MCF 10A (cell line): Measurements from ENCODE around the gene IDH2. TPM values are rescaled to one million over a fixed set of nuclear protein-coding genes. Genes with fewer than 3 reads are reported as not detected.

Experiments used
- BruUV-seq: library from RNA; stranded (reverse); fragments of 400-500 nt; replicated peaks from 2 replicates; lab custom pipeline; 2021; lab: Mats Ljungman, UMichigan
- CTCF ChIA-PET: fragments of 300-600 bp; sonication (Branson Sonifier 250); formaldehyde crosslinking; extraction: SDS; loops from one replicate; lab custom pipeline; 2021; ENCODE audit warnings: antibody characterized with exemption, inconsistent platforms; lab: Yijun Ruan, JAX
- POLR2A ChIA-PET: fragments of 300-600, 350-650 bp; sonication (Branson Sonifier 250); formaldehyde crosslinking; extraction: SDS; loops from one replicate; lab custom pipeline; 2020; ENCODE audit warnings: antibody characterized with exemption, inconsistent platforms; lab: Yijun Ruan, JAX
- DNase-seq: peaks from one replicate; pipeline ENCODE4 v3.0.0-alpha.2; 2018; ENCODE audit not compliant: unreplicated experiment
- H3K27ac Mint-ChIP-seq: one replicate; pipeline ENCODE4 v1.8.0; 2022; ENCODE audit warnings: mild to moderate bottlenecking, low read depth, mixed read lengths; ENCODE audit not compliant: unreplicated experiment
- H3K27me3 Mint-ChIP-seq: one replicate; pipeline ENCODE4 v1.8.0; 2022; ENCODE audit warnings: mixed read lengths; ENCODE audit not compliant: insufficient read depth, unreplicated experiment
- H3K36me3 Mint-ChIP-seq: one replicate; pipeline ENCODE4 v1.8.0; 2022; ENCODE audit warnings: mild to moderate bottlenecking, moderate library complexity, mixed read lengths; ENCODE audit not compliant: insufficient read depth, unreplicated experiment
- H3K4me1 Mint-ChIP-seq: one replicate; pipeline ENCODE4 v1.8.0; 2022; ENCODE audit warnings: mixed read lengths; ENCODE audit not compliant: insufficient read depth, unreplicated experiment
- H3K4me3 Mint-ChIP-seq: one replicate; pipeline ENCODE4 v1.8.0; 2022; ENCODE audit warnings: mild to moderate bottlenecking, moderate library complexity, mixed read lengths; ENCODE audit not compliant: unreplicated experiment
- H3K9me3 Mint-ChIP-seq: one replicate; pipeline ENCODE4 v1.8.0; 2022; ENCODE audit warnings: mixed read lengths; ENCODE audit not compliant: unreplicated experiment
- intact Hi-C: fragments of 100-400 bp; cut with micrococcal nuclease; formaldehyde crosslinking; loops from 2 replicates; pipeline ENCODE4 v1.14.1; 2022
- total RNA-seq: library from RNA; stranded (reverse); gene quantifications from 2 replicates; pipeline ENCODE4 v1.2.3, GENCODE V29; 2022
- TF ChIP-seq, protein P1 (sequence below): fragments of 200-600 bp; IDR thresholded peaks from one replicate; pipeline ENCODE4 v1.8.0; 2022; ENCODE audit warnings: antibody characterized with exemption, mild to moderate bottlenecking; ENCODE audit not compliant: unreplicated experiment

Gene IDH2
- total RNA-seq, 1 experiment from 2014 or later: 10.2 TPM

GRCh38 chr15:90043530-90044010 is 58.7 kb downstream of the IDH2 start:
- no peaks in the 10 kb centered on the region for H3K27me3 Mint-ChIP-seq
- TF ChIP-seq, protein P1, sequence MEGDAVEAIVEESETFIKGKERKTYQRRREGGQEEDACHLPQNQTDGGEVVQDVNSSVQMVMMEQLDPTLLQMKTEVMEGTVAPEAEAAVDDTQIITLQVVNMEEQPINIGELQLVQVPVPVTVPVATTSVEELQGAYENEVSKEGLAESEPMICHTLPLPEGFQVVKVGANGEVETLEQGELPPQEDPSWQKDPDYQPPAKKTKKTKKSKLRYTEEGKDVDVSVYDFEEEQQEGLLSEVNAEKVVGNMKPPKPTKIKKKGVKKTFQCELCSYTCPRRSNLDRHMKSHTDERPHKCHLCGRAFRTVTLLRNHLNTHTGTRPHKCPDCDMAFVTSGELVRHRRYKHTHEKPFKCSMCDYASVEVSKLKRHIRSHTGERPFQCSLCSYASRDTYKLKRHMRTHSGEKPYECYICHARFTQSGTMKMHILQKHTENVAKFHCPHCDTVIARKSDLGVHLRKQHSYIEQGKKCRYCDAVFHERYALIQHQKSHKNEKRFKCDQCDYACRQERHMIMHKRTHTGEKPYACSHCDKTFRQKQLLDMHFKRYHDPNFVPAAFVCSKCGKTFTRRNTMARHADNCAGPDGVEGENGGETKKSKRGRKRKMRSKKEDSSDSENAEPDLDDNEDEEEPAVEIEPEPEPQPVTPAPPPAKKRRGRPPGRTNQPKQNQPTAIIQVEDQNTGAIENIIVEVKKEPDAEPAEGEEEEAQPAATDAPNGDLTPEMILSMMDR: no peak
- BruUV-seq: no TSS peak
- no peak overlapping the region for H3K4me3 Mint-ChIP-seq
- CTCF ChIA-PET: no interaction called here
- H3K9me3 Mint-ChIP-seq: no peaks in the 10 kb centered on the region
- peaks cover 6% of the 10 kb centered on the region for H3K36me3 Mint-ChIP-seq
- DNase-seq: no peak
- POLR2A ChIA-PET: interaction anchor here (1.1 kb wide), 1 partner anchor 10 kb away, joined by 4 read pairs; no protein-coding TSS in a partner anchor
- peaks cover 49% of the 10 kb centered on the region for H3K4me1 Mint-ChIP-seq
- no peak overlapping the region for H3K27ac Mint-ChIP-seq
- intact Hi-C loops: no loop called here

DNA sequence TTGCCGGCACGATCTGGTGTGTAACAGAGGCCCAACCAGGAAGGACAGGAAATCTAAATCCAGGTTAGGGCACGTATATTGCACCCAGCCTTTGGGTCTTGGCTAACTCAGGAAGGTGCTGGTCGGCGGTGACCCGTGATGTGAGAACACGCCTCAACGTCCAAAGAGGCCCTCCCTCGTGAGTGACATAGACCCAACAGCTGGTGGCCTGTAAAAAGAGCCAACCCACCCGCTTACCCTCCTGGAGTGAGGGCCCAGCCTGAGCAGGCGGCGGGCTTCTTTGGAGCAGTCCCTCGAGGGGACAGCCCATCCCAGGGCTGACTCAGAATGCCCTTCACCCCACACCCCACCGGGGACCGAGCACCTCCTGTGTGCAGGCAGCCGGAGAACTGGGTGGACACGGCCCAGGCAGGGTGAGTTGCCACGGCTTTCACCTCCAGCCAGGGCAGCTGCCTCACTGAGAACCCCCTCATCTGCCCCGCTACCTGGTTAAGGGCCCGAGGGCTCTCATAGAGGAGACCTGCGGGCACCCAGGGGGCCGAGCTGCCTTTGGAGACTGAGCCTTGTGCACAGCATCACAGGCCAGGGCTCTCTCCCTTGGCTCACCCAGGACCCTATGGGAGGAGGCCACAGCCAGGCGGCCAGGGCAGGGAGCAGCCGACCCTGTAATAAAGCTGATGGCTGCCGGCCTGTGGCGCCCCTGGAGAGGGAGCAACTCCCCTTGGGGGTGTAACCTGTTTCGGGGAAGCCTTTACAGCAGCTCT is 59.3 kb downstream of the IDH2 start:
- BruUV-seq: no TSS peak
- H3K27ac Mint-ChIP-seq: no peak overlapping the region
- peaks cover 56% of the 10 kb centered on the region for H3K4me1 Mint-ChIP-seq
- CTCF ChIA-PET: no interaction called here
- no peak overlapping the region for H3K4me3 Mint-ChIP-seq
- no peaks in the 10 kb centered on the region for H3K9me3 Mint-ChIP-seq
- intact Hi-C loops: no loop called here
- H3K27me3 Mint-ChIP-seq: no peaks in the 10 kb centered on the region
- POLR2A ChIA-PET: interaction anchor here (0.6 to 1.1 kb wide), 2 partner anchors 10 to 15 kb away, joined by 3 to 4 read pairs; no protein-coding TSS in a partner anchor
- TF ChIP-seq, protein P1: no peak
- DNase-seq: no peak
- H3K36me3 Mint-ChIP-seq: peaks cover 6% of the 10 kb centered on the region

DNA sequence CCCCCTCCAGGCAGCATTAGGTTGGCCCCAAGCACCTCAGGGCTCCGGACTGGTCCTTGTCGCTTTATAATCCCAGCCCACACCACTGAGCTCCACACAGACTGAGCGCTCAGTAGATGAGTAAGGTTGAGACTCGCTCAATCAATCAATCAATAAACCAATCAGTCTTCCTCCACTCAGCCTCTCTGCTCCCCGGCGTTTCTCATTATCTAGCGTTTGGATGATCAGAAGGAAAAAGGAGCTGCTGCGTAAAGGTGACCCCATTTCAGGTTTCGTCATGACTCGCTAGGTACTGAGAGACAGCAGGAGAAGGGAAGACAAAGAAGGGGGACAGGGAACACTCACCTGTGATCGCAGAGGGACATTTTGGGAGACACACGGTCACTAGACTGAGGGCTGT is 59.9 kb downstream of the IDH2 start:
- Mint-ChIP-seq H3K4me1 (peaks cover 61% of the 10 kb centered on the region), H3K27ac (no peak overlapping the region), H3K36me3 (peaks cover 10% of the 10 kb centered on the region), H3K27me3 (no peaks in the 10 kb centered on the region), H3K9me3 (no peaks in the 10 kb centered on the region), H3K4me3 (no peak overlapping the region)
- no peak for DNase-seq
- TF ChIP-seq, protein P1: no peak
- no TSS peak for BruUV-seq
- CTCF ChIA-PET: no interaction called here
- POLR2A ChIA-PET: interaction anchor here (0.6 to 3.1 kb wide), 3 partner anchors 15 to 148 kb away, joined by 3 to 11 read pairs (median 4); partner anchors contain the start of gene AP3S2
- intact Hi-C loops: no loop called here

- TF ChIP-seq, protein P1: no peak
- Mint-ChIP-seq H3K4me1 (peaks cover 53% of the 10 kb centered on the region), H3K36me3 (peaks cover 18% of the 10 kb centered on the region), H3K27ac (no peak overlapping the region), H3K27me3 (no peaks in the 10 kb centered on the region), H3K9me3 (no peaks in the 10 kb centered on the region), H3K4me3 (no peak overlapping the region)
- CTCF ChIA-PET: no interaction called here
- no TSS peak for BruUV-seq
- intact Hi-C loops: no loop called here
- POLR2A ChIA-PET: interaction anchor here (3.1 kb wide), 1 partner anchor 36 kb away, joined by 11 read pairs; no protein-coding TSS in a partner anchor
- no peak for DNase-seq
Observed at GRCh38 chr15:90040618-90041017, 61.6 kb downstream of the IDH2 start.
